Vagina (tissue), 2 donors: Measurements from ENCODE around the gene JOSD2. TPM values are rescaled to one million over a fixed set of nuclear protein-coding genes. Genes with fewer than 3 reads are reported as not detected.

ENCODE experiments used
- DNase-seq, 2 donors: peaks; one replicate each; pipeline ENCODE4 v3.0.0-alpha.2; 2017; ENCODE audit errors: extremely low spot score in 2 of 2
- H3K27ac ChIP-seq: fragments of 200-600 bp; sonication (generic); one replicate; pipeline ENCODE4 v1.5.1; 2019
- H3K27me3 ChIP-seq: fragments of 200-600 bp; sonication (generic); one replicate; pipeline ENCODE4 v1.5.1; 2019
- H3K36me3 ChIP-seq, 2 donors: fragments of 200-600 bp; sonication (generic); one replicate each; pipeline ENCODE4 v1.5.1; 2017 to 2019
- H3K4me1 ChIP-seq: fragments of 200-600 bp; sonication (generic); one replicate; pipeline ENCODE4 v1.5.1; 2019
- H3K4me3 ChIP-seq, 2 donors: fragments of 200-600 bp; sonication (generic); 1 replicate in 1 of 2; 2 replicates in 1 of 2; pipeline ENCODE4 v1.5.1; 2016 to 2019
- H3K9me3 ChIP-seq: fragments of 200-600 bp; sonication (generic); one replicate; pipeline ENCODE4 v1.5.1; 2019
- CTCF ChIP-seq, 3 experiments: fragments of 450-650 bp in 2 of 3; fragments of 200-600 bp in 1 of 3; sonication (generic) in 1 of 3; IDR thresholded peaks; one replicate each; pipeline ENCODE4 v1.5.1; 2017 to 2019; ENCODE audit warnings: antibody characterized with exemption in 3 of 3, mild to moderate bottlenecking in 2 of 3, moderate library complexity in 2 of 3
- POLR2A ChIP-seq, 2 donors: fragments of 450-650 bp; IDR thresholded peaks; one replicate each; pipeline ENCODE4 v1.6.1; 2017; ENCODE audit warnings: antibody characterized with exemption in 2 of 2, mild to moderate bottlenecking in 2 of 2, moderate library complexity in 2 of 2
- POLR2AphosphoS5 ChIP-seq, 2 donors: sonication (generic); formaldehyde crosslinking; IDR thresholded peaks; one replicate each; pipeline ENCODE4 v1.9.0; 2017; ENCODE audit warnings: antibody characterized with exemption in 2 of 2, mild to moderate bottlenecking in 2 of 2, low read depth in 1 of 2; ENCODE audit not compliant: insufficient read depth in 1 of 2
- intact Hi-C: fragments of 100-400 bp; cut with DNase I; formaldehyde crosslinking; loops from one replicate; pipeline ENCODE4 v1.15.1; 2023
- total RNA-seq: library from RNA; depleted of rRNA; stranded (reverse); fragments of >200 nt; gene quantifications from one replicate; pipeline ENCODE4 v1.2.3, GENCODE V29; 2016

Gene JOSD2
- total RNA-seq, 1 donor from 2014 or later = 60.9 TPM

- intact Hi-C loops = no loop called here
- H3K4me1 ChIP-seq = peaks cover 26% of the 10 kb centered on the region
- no peak overlapping the region for H3K4me3 ChIP-seq
- no peaks in the 10 kb centered on the region for H3K9me3 ChIP-seq
- H3K27ac ChIP-seq = no peak overlapping the region
- no peaks in the 10 kb centered on the region for H3K36me3 ChIP-seq
- no peak for TF ChIP-seq POLR2AphosphoS5 (IDR thresholded peaks at IDR 0.05; ENCODE audit: insufficient read depth in 1 of 2, low read depth in 1 of 2)
- TF ChIP-seq POLR2A (IDR thresholded peaks at IDR 0.05) = no peak
- TF ChIP-seq CTCF (IDR thresholded peaks at IDR 0.05) = no peak
- no peaks in the 10 kb centered on the region for H3K27me3 ChIP-seq
- DNase-seq = no peak
These were observed 36.6 kb upstream of the JOSD2 start for GRCh38 chr19:50547385-50548190.

GRCh38 chr19:50546527-50547221 is 35.7 kb upstream of the JOSD2 start:
- Histone ChIP-seq H3K4me1 (peaks cover 19% of the 10 kb centered on the region), H3K9me3 (no peaks in the 10 kb centered on the region), H3K27ac (no peak overlapping the region), H3K36me3 (no peaks in the 10 kb centered on the region), H3K27me3 (no peaks in the 10 kb centered on the region), H3K4me3 (no peak overlapping the region)
- intact Hi-C loops = no loop called here
- TF ChIP-seq POLR2A (IDR thresholded peaks at IDR 0.05) (no peak), CTCF (IDR thresholded peaks at IDR 0.05) (no peak), POLR2AphosphoS5 (IDR thresholded peaks at IDR 0.05; ENCODE audit: insufficient read depth in 1 of 2, low read depth in 1 of 2) (no peak)
- DNase-seq = no peak

- Histone ChIP-seq H3K9me3 (no peaks in the 10 kb centered on the region), H3K4me1 (peaks cover 5% of the 10 kb centered on the region), H3K36me3 (no peaks in the 10 kb centered on the region), H3K27ac (no peak overlapping the region), H3K27me3 (no peaks in the 10 kb centered on the region), H3K4me3 (no peak overlapping the region)
- no peak for DNase-seq
- TF ChIP-seq POLR2A (IDR thresholded peaks at IDR 0.05) = no peak
- no peak for TF ChIP-seq POLR2AphosphoS5 (IDR thresholded peaks at IDR 0.05; ENCODE audit: insufficient read depth in 1 of 2, low read depth in 1 of 2)
- no peak for TF ChIP-seq CTCF (IDR thresholded peaks at IDR 0.05)
- intact Hi-C loops = no loop called here
These were observed 32.0 kb upstream of the JOSD2 start for GRCh38 chr19:50542943-50543342.

GRCh38 chr19:50537769-50538230 is 26.8 kb upstream of the JOSD2 start:
- intact Hi-C loops = no loop called here
- TF ChIP-seq CTCF (IDR thresholded peaks at IDR 0.05) (peak in 2 of 3 experiments; percentile 9 to 43), POLR2A (IDR thresholded peaks at IDR 0.05) (no peak), POLR2AphosphoS5 (IDR thresholded peaks at IDR 0.05; ENCODE audit: insufficient read depth in 1 of 2, low read depth in 1 of 2) (no peak)
- Histone ChIP-seq H3K27me3 (no peaks in the 10 kb centered on the region), H3K36me3 (no peaks in the 10 kb centered on the region), H3K4me1 (no peaks in the 10 kb centered on the region), H3K9me3 (no peaks in the 10 kb centered on the region), H3K4me3 (no peak overlapping the region), H3K27ac (no peak overlapping the region)
- DNase-seq = no peak

- intact Hi-C loops = no loop called here
These were observed 26.3 kb upstream of the JOSD2 start for GRCh38 chr19:50537306-50537685.

More at GRCh38 chr19:50537306-50537685, 26.3 kb upstream of the JOSD2 start:
- no peak for DNase-seq
- no peak overlapping the region for H3K27ac ChIP-seq
- H3K27me3 ChIP-seq = no peaks in the 10 kb centered on the region
- H3K36me3 ChIP-seq = no peaks in the 10 kb centered on the region
- TF ChIP-seq POLR2AphosphoS5 (IDR thresholded peaks at IDR 0.05; ENCODE audit: insufficient read depth in 1 of 2, low read depth in 1 of 2) (no peak), CTCF (IDR thresholded peaks at IDR 0.05) (no peak), POLR2A (IDR thresholded peaks at IDR 0.05) (no peak)
- no peak overlapping the region for H3K4me3 ChIP-seq
- no peaks in the 10 kb centered on the region for H3K9me3 ChIP-seq
- H3K4me1 ChIP-seq = no peaks in the 10 kb centered on the region
